NCI-H510A treated with DMSO at 0.1 percent for 48 hours (cell line): Measurements from ENCODE around the gene COL20A1.

ENCODE experiments used
- DNase-seq: peaks from one replicate; lab custom pipeline; 2025; lab: John Stamatoyannopoulos, UW

Gene COL20A1

DNA sequence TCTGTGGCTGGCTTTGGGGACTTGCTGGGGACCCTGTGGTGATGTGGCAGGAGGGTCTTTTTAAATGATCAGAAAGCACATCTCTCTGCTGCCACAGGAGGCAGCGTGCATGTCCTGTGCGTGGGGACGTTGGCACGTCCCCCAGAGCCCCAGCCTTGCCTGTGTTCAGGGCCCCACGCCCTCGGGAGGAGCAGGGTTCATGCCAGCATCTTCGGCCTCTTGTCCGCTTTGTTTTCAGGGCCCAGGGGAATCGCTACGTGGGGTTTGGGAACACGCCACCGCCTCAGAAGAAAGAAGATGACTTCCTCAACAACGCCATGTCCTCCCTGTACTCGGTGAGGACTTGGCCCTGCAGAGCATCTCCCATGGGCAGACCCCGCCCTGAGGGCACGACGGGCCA is 14.3 kb upstream of the COL20A1 start:
- no peak for DNase-seq

DNA sequence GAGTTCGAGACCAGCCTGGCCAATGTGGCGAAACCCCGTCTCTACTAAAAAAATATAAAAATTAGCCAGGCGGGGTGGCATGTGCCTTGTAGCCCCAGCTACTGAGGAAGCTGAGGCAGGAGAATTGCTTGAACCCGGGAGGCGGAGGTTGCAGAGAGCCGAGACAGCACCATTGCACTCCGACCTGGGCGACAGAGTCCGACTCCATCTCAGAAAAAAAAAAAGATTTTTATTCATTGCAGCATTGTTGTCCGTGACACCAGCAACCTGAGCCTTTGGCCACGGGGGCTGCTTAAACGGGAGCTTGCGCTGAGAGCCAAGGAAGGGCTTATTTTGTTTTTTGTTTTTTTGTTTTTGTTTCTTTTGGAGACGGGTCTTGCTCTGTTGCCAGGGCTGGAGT is 13.1 kb upstream of the COL20A1 start:
- DNase-seq, result no peak

DNA sequence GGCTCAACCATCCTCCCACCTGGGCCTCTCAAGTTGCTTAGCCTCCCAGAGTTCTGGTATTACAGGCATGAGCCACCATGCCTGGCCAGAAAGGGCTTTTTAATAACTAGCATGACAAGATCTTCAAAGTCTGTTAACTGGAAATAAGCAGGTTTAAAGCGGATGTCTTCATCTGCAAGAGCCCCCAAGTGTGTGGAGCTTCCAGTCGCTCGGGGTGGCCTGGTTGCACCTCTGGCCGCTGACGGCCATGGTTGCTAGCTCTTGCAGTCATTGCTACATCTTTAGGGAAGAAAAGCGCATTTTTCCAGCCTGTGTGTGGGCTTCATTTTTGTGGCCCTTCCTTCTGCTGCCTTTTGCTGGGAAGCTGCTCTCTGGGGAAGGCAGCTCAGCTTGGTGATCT is 12.6 kb upstream of the COL20A1 start:
- DNase-seq, result no peak

DNA sequence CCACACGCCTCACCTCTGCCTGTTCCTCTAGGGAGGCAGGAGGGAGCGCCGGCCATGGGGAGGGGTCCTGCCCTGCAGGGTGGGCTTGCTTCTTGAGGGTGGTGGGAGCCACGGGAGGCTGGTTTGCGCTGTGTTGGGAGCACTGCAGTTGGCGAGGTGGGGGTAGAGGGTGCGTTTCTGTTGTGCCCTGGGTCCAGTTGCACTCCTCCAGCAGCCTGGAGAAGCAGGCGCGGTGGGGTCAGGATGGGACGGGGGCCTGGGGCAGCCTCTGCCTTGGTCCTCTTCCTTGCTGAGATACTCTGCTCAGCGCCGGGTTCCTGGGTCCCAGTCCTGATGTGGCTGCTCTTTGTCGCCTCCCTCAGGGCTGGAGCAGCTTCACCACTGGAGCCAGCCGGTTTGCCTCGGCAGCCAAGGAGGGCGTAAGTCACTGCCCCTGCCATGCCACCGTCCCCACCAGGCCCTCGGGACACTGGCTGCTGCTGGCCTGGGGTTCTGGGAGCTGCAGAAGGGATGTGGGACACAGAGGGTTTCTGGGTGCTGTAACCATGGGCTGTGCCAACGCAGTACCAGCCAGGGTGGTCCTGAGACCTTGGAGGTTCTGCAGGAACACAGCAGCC is 11.9 kb upstream of the COL20A1 start:
- DNase-seq, result no peak

DNA sequence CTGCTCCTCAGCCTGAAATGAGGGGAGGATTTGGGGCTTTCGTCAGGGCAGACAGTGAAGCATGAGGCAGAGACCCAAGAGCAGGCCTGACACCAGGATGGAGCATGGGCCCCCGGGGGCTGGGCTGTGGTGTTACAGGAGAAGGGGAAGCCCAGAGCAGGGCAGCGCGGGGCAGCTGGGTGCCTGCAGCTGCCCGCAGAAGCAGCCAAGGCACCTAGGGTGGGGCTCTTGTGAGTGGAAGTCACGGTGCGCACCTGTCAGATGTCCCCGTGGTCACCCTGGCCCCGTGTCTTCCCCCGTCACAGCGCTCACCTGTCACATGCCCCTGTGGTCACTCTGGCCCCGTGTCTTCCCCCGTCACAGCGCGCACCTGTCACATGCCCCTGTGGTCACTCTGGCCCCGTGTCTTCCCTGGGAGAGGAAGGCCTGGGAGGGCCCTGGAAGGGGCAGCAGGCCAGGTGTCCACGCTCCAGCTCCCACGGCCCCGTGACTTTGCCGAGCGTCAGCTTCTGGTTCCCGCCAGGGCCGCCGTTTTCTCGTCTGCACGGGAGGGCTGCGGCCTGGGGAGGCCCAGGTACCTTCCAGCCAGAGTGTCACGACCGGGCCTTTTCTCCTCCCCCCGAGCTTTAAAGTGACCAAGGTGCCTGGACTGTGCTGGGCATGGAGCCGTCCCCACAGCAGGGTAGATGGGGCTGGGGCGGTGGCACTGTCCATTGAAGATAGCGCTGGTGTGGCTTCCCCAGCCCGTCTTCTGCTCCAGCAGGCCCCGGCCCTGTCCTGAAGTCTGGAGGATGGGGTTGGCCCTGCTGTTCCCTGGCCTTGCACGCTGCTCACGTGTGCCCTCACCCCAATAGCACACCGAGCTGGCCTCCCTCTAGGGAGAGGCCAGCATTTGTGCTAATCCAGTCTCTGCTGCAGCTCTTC is 11.0 kb upstream of the COL20A1 start:
- DNase-seq, result no peak

DNA sequence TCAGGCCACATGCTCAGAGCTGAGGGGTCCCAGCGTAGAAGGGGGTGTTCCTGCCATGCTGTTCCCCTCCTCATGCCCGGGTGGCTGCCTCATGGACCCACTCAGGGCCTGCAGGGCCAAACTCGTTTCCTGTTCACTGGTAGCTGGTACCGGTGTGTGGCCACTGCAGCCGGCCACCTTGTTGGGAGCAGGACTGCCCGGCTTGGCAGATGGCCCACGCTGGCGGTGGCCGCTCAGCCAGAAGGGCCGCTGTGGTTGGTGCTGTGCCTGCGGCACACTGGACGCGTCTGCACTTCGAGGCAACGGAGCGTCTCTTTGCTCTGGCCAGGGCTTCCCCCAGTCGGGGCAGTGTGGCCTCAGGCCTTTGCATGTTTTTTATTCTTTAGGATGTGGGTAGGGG is 10.0 kb upstream of the COL20A1 start:
- DNase-seq, result no peak

DNA sequence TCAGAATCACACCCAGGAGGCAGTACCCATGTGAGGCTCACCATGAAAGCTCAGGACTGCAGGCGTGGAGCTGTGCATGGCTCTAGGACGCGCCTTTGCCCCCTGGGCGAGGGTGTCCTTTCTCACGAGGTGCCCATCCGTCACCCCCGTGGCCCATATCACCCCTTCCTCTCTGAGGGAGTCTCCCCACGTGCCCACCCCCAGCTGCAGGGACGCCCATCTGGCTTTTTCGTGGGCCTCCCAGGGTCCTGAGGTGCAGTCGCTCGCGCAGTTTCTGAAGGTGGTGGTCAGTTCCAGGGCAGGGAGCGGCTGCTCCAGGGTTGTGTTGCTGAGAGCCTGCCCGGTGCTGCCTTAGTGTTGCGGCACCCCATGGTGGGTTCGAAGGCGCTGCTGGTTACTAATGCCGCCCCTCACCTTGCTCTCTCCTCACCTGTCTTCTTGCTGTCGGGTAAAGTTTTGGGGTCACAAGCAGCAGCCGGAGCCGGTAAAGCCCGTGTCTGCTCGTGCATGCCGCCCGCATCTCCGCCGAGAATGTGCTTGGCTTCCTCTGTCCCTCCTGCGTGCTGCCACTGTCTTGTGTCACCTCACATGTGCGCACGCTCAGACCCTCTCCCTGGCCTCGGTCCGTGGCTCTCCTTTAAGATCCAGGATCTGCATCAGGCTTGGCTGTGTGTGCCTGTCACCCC is 9.4 kb upstream of the COL20A1 start:
- no peak for DNase-seq

DNA sequence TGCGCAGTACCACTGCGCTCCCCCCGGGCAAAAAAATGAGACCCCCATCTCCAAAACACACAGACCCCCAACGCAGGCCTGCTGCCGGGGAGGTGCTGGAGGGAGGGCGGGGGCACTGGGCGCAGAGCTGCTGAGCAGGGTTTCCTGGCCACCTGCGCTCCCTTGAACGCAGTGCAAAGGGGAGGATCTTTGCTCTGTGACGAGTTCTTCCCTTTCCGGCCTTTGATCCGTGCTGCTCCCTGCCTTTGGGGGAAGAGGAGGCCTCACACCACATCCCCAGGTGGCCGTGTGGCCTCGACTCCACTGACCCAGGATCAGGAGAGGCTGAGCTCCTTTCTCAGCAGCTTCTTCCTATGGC is 8.9 kb upstream of the COL20A1 start:
- no peak for DNase-seq

DNA sequence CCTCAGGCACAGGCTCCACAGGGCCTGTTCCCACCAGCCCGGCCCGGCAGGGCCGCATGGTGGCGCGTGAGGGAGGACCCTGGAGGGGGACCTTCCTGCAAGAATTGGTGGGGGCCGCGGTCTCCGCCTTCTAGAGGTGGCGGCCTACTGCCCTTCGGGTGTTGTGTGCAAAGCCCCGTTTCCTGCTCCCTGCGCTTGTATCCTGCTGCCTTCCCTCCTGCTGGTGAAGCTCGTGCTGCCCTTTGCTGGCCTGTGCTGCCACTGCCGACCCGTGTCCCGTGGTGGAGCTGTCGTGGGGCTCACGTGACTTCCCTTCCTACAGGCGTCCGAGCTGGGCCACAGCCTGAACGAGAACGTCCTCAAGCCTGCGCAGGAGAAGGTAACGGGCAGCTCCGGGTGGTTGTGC is 8.4 kb upstream of the COL20A1 start:
- DNase-seq, result no peak

DNA sequence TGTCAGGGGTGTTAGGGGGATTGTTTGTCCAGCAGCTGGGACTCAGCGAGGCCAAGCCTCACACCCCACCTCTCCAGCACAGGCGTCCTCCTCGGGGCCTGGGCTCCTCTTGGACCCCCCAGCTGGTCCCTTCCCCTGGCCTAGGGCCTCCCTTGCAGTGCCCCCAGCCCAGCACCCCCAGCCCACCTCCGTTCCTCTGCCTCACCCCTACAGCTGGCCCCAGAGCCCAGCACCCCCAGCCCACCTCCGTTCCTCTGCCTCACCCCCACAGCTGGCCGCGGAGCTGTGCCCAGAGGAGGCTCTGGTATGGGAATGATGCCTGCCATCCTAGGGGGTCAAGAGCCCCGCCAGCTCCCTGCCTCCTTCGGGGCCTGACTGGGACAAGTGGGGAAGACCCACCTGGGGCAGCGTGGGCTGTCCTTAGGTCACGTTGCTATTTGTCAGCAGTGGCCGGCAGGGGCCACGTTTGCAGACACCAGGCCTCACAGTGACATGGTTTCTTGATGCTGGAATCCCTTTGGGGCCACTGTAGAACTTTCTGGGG is 7.9 kb upstream of the COL20A1 start:
- no peak for DNase-seq

DNA sequence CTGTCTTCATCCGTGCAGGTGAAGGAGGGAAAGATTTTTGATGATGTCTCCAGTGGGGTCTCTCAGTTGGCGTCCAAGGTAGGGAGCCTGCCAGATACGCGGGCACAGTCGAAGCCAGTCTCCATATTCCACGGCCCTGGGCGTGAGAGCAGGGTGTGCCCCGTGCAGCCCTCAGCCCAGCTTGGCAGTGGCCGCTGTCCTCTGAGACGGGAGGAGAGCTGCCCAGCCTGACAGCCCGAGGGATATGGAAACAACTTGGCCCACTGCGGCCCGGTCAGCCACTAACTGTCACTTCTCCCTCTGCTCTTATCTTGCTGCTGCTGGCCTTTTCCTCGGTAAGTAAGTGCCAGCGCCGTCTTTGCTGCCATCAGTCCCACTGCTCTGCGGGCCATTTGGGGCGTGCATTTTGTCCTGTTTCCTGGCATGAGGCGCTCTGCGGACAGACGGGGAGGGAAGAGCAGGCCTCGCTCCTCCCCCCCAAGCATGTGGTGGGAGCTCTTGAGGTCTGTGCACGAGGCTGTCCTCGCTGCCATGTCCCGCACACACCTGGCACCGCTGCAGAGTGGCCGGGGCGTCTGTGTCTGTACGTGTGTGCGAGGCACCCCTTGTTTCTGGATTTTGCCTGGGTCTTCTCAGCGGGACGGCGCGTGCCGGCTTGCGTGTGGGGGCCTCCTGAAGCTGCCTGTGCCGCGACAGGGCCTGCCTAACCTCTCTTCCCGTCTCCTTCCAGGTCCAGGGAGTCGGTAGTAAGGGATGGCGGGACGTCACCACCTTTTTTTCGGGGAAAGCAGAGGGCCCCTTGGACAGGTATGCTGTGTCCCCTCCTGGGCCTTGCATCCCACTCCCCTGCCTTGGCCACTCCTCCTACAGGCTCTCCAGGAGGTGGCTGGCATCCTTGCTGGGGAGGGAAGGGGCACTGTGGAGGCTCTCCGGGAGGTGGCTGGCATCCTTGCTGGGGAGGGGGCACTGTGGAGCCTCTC is 7.1 kb upstream of the COL20A1 start:
- no peak for DNase-seq

DNA sequence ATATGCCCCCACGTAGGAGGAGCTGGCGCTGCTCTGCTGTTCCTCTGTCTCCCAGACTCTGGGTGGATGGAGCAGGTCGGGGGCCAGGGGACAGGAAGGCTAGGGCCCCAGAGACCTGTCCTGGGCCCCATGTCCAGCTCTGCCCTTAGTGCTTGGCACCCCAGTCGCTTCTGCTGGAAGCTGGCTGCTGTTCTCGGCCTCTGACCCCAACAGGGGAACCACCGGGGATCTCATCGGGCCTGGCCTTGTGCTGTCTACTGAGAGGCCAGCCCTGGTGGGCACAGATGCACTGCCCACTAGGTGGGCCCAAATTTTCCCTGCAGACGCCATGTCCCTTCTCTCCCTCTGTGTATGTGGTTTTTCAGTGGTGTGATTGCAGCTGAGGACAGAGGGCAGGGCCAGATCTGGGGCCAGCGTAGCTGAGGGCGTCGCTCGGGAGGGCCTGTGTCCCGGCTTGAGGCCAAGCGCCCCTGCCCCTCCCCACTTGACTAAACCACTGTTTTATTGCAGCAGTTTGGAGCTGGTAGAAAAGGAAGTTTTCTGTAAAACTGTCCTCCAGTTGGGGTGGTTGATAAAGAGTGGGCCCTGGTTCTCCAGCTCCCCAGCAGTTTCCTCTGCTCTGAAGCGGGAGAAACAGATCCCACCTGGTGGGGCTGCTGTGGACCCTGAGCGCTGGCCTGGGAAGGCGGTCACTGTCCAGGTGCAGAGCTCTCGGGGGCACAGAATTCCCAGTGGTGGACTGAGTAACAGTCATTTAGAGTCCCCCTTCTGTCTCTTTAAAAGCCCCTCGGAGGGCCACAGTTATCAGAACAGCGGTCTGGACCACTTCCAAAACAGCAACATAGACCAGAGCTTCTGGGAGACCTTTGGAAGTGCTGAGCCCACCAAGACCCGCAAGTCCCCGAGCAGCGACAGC is 5.9 kb upstream of the COL20A1 start:
- no peak for DNase-seq

DNA sequence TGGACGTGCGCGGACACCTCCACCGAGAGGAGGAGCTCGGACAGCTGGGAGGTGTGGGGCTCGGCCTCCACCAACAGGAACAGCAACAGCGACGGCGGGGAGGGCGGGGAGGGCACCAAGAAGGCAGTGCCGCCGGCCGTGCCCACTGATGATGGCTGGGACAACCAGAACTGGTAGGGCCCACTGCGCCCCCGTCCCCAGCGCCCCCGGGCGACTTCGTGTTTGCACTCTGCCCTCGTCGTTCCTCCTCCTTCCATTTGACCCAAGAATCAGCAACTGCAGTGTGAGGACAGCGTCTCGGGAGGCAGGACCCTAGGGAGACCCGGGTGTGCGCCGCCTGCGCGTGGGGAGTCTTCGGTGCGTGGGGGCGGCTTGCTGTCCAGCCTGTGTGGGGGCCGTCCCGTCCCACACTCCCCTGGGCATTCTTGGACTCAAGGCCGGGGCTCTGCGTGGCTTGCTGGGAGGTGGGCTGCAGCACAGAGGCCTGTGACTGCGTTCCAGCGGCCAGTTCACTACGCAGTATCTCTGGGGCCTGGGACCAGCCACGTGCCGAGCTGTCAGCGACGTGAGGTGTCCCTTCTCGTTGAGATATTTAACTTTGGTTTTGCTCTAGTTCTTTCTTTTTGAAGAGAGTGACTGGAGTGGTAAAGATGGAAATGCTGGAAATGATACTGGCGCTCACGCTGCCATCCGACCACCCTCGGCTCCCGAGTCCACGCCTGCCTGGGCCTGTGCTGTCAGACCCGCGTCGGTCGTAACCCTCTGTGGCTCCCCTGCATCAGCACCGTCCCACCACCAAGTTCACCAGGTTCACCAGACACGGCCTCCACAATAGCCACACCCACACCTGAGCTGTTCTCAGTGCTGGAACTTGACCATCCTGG is 5.0 kb upstream of the COL20A1 start:
- no peak for DNase-seq

DNA sequence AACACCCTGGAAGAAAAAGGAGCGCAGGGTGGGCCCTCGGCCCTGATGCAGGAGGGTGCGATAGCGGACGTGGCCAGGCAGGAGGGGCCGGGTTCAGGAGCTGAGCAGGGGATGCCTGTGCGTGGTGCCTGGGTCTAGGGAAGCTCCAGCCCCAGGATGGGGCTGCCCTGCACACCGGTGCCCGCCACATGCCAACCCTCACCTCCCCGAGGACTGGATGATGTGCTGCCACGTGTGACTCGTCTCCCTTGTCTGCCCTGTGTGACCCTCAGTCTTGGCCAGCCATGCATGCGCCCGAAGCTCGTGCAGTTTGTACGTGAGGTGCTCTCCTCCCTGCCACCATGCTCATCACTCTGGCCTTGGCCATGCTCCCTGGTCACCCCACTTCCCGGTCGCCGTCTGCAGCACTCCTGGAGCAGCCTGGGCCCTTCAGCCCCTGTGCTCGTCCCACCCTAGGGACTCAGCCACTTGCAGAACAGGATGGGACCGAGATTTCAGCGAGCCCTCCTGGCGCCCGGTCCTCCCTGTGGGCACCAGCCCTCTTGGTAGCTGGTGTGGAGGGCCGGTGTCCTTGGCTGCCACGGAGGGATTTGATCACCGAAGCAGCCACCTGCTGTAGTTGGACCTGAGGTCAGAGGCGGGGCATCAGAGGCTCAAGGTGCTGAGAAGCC is 4.3 kb upstream of the COL20A1 start:
- no peak for DNase-seq

DNA sequence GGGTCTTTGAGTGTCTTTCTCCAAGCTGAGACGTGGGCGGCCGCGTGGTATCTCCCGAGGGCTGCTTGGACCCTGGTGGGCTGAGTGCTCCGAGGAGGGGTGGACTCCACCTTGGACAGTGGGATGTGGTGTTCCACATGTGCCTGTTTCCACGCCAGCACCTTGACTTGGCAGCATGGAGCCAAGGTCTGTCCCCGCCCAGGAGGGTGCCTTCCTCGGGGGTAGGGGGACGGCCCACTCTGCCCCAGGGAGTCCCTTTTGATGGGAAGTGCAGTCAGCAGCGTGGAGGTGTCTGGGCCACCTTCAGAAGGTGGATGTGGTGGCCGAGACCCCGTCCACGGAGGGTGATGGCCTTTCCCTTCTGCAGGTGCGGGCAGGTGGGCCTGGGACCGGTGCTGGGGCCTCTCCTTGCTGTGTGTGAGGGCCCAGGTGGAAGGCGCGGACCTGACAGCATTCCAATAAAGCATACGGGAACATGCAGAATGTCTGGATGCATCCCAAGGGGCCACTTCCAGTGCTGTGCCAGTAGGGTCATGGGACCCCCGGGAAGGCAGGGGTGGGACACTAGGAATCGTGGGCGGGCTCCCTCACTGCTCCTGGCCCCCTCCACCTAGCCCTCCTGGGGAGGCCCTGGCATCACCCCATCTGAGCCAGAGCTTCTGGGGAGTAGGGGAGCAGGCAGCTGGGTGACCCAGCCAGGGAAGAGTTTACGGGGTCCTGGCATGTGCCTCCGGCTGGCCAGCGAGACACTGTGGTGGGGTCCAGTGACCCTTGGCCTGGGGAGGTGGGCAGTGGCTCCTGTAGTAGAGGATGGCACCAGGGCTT is 3.5 kb upstream of the COL20A1 start:
- no peak for DNase-seq

DNA sequence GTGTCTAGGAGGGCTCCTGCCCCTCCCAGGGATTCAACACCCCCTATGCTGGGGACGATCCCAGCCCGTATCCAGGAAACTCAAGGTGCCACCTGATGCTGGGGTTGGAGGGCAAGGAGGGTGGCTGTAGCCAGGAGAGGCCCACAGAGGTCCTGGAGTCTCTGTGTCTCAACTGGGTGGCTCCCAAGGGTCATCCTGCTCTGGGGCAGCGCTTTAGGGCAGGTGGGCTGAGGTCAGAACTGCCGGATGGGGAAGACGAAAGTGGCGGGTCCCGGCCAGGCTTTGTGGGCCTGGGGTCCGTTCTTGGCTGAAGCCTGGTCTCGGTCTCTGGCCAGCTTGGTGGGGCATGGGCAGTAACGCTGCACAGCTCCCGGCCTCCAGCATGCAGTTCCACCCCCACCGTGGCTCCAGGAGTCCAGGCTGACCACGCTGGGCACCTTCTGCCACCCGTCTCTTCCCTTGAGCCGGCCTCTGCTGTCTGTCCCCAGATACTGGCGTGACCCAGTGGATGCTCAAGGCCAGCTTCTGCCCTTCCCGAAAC is 2.8 kb upstream of the COL20A1 start:
- no peak for DNase-seq

DNA sequence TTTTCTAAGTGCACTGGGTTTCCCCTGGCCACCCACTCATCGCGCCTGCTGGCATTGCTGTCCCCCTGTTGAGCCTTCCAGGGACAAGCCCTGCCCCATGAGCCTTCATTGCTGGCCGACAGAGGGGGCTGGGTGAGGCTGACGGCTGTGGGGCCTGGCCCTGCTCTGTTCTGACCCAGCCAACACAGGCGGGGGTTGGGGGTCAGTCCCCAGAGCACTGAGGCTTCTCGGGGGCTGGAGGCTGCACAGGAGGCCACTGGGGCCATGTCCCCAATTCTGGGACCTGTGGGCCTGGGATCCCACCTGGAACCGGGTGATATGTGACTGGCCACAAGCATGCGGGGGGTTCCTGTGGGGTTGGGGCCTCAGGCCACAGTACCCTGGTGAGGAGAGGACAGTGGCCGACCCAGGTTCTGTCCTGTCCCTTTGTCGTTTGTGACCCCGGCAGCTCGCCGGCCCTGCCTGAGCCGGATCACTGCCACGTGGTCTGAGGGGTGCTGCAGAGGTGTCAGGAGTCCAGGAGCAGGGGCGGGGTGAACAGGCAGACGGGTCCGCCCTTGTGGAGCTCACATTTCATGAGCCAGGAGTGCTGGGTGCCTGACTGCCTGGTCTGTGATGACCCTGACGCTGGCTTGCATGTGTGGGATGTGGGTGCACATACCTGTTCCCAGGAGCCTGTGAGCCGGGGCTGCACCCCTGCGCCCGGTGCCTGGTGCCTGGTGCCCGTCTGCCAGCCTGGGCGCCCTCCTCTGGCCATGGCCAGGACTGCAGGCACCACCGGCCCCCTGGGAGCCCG is 2.1 kb upstream of the COL20A1 start:
- DNase-seq, result peak; percentile 46
